BLaER1 (cell line): ENCODE data around the gene YARS2.

Experiments
- H3K27ac ChIP-seq: shearing (Covaris generic); formaldehyde crosslinking; 2 replicates; pipeline ENCODE4 v1.8.1; 2022
- H3K27me3 ChIP-seq: shearing (Covaris generic); formaldehyde crosslinking; 2 replicates; pipeline ENCODE4 v1.8.1; 2022
- H3K36me3 ChIP-seq: shearing (Covaris generic); formaldehyde crosslinking; 2 replicates; pipeline ENCODE4 v1.8.1; 2022
- H3K4me1 ChIP-seq: shearing (Covaris generic); formaldehyde crosslinking; 2 replicates; pipeline ENCODE4 v1.8.1; 2022
- H3K4me2 ChIP-seq: shearing (Covaris generic); formaldehyde crosslinking; 2 replicates; pipeline ENCODE4 v1.8.1; 2022
- H3K4me3 ChIP-seq: shearing (Covaris generic); formaldehyde crosslinking; 2 replicates; pipeline ENCODE4 v1.8.1; 2022
- H3K9ac ChIP-seq: shearing (Covaris generic); formaldehyde crosslinking; 2 replicates; pipeline ENCODE4 v1.8.1; 2022
- H3K9me3 ChIP-seq: shearing (Covaris generic); formaldehyde crosslinking; 2 replicates; pipeline ENCODE4 v1.8.1; 2022
- H4K20me1 ChIP-seq: shearing (Covaris generic); formaldehyde crosslinking; 2 replicates; pipeline ENCODE4 v1.8.1; 2022
- Cebpa-rat ChIP-seq: shearing (Covaris generic); IDR thresholded peaks from 2 replicates; pipeline ENCODE4 v1.8.1; 2022

The YARS2 gene

DNA sequence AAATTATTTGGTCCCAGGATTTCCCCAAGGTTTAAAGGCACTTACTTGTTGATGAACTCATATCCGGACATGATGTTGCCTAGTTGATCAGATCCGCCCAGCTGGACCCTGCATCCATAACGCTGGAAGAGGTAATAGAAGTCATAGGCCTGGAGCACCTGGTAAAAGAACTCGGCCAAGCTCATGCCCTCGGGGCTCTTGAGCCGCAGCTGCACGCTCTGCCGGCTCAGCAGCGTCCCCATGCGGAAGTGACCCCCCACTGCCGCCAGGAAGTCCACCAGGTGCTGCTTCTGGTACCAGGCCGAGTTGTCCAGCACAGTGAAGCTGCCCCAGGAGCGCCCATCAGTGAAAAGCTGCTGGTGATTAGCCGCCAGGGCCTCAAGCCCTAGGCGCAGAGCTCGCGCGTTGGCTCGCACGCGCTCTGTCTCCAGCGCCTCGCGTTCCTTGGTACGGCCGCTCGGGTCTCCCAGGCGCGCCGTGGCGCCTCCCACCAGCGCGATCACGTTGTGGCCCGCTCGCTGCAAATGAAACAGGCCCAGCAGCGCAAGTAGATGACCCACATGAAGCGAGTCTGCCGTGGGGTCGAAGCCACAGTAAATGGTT lies 545 bp downstream of the YARS2 start:
- Histone ChIP-seq H3K36me3 (peaks cover 33% of the 10 kb centered on the region), H3K4me3 (peak overlapping the region; percentile 97), H4K20me1 (peaks cover 9% of the 10 kb centered on the region; the same call in 1 of the 2 replicates), H3K27me3 (no peaks in the 10 kb centered on the region), H3K27ac (peak overlapping the region; percentile 96), H3K4me1 (peaks cover 22% of the 10 kb centered on the region), H3K9ac (peak overlapping the region; percentile 96), H3K4me2 (peak overlapping the region; percentile 90), H3K9me3 (no peaks in the 10 kb centered on the region)
- TF ChIP-seq Cebpa-rat: no peak

GRCh38 chr12:32754111-32754510 lies 1.6 kb downstream of the YARS2 start:
- Histone ChIP-seq H3K9ac (peak overlapping the region; percentile 96), H3K4me3 (peak overlapping the region; percentile 97), H3K4me2 (peak overlapping the region; percentile 90), H3K27me3 (no peaks in the 10 kb centered on the region), H3K9me3 (no peaks in the 10 kb centered on the region), H4K20me1 (peaks cover 9% of the 10 kb centered on the region; the same call in 1 of the 2 replicates), H3K36me3 (peaks cover 44% of the 10 kb centered on the region), H3K4me1 (peaks cover 22% of the 10 kb centered on the region), H3K27ac (peak overlapping the region; percentile 96)
- TF ChIP-seq Cebpa-rat: no peak

DNA sequence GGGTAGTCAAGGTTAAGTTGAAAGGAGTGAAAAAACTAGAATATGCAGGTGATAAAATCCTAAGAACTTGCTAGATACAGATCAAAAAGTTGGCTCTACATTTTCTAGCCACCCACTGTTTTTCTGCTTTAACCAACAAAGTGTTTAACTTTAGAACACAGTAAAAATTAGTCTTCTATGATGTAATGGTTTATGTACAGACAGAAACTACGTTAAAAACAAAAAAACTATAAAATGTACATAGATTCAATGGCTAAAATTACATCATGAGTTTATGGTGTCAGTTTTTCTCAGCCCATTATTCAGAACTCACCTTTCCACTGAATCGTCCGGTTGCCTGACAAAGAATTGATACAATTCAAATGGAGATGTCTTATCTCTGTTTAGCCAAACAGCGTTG lies 2.1 kb downstream of the YARS2 start:
- H3K36me3 ChIP-seq: peaks cover 49% of the 10 kb centered on the region
- H4K20me1 ChIP-seq: peaks cover 14% of the 10 kb centered on the region; the same call in 1 of the 2 replicates
- no peaks in the 10 kb centered on the region for H3K9me3 ChIP-seq
- H3K9ac ChIP-seq: peak overlapping the region; percentile 96
- H3K27me3 ChIP-seq: no peaks in the 10 kb centered on the region
- H3K4me2 ChIP-seq: peak overlapping the region; percentile 90
- H3K4me1 ChIP-seq: peaks cover 22% of the 10 kb centered on the region
- TF ChIP-seq Cebpa-rat: no peak
- H3K4me3 ChIP-seq: peak overlapping the region; percentile 97
- peak overlapping the region; percentile 96; the same call in 1 of the 2 replicates for H3K27ac ChIP-seq

- Histone ChIP-seq H3K9ac (no peak overlapping the region), H3K4me1 (no peaks in the 10 kb centered on the region), H3K27ac (no peak overlapping the region), H3K4me2 (no peak overlapping the region), H3K4me3 (no peak overlapping the region), H3K27me3 (no peaks in the 10 kb centered on the region), H3K9me3 (no peaks in the 10 kb centered on the region), H3K36me3 (peaks cover 95% of the 10 kb centered on the region), H4K20me1 (peaks cover 62% of the 10 kb centered on the region)
- no peak for TF ChIP-seq Cebpa-rat
These were observed 12.4 kb downstream of the YARS2 start for GRCh38 chr12:32743264-32743663.

DNA sequence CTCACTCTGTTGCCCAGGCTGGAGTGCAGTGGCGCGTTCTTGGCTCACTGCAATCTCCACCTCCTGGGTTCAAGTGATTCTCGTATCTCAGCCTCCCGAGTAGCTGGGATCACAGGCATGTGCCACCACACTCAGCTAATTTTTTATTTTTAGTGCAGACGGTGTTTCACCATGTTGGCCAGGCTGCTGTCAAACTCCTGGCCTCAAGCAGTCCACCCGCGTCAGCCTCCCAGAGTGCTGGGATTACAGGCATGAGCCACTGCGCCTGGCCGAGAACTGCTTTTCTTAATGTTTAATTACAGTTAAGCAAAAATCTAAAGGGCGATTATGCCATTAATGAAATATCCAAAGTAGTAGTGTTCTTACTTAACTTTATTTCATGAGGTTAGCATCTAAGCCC lies 13.6 kb downstream of the YARS2 start:
- peaks cover 93% of the 10 kb centered on the region for H3K36me3 ChIP-seq
- no peak overlapping the region for H3K9ac ChIP-seq
- peaks cover 62% of the 10 kb centered on the region for H4K20me1 ChIP-seq
- H3K27ac ChIP-seq: no peak overlapping the region
- no peaks in the 10 kb centered on the region for H3K27me3 ChIP-seq
- TF ChIP-seq Cebpa-rat: no peak
- H3K4me3 ChIP-seq: no peak overlapping the region
- no peak overlapping the region for H3K4me2 ChIP-seq
- H3K4me1 ChIP-seq: no peaks in the 10 kb centered on the region
- H3K9me3 ChIP-seq: no peaks in the 10 kb centered on the region

DNA sequence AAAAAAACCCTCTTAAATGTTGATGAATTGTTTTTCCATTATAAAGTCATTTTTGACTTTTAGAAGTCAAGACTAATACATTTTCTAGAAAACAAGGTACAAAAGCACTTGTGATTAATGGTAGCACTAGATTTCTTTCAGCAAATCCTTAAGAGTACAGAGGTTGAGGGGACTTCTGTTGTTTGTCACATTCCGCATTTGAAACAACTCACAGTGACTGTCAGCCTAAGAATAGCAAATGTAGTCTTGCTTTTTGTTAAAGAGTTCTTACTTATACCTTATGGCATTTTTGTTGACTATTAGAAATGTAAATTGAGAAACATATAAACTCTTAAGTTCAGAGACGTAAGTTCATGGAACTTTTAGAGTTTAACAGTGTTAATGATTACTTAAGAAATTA lies 16.4 kb downstream of the YARS2 start:
- peaks cover 91% of the 10 kb centered on the region for H3K36me3 ChIP-seq
- no peak overlapping the region for H3K4me3 ChIP-seq
- peaks cover 47% of the 10 kb centered on the region for H4K20me1 ChIP-seq
- H3K9ac ChIP-seq: no peak overlapping the region
- H3K4me2 ChIP-seq: no peak overlapping the region
- no peak overlapping the region for H3K27ac ChIP-seq
- H3K4me1 ChIP-seq: no peaks in the 10 kb centered on the region
- TF ChIP-seq Cebpa-rat: no peak
- H3K9me3 ChIP-seq: no peaks in the 10 kb centered on the region
- H3K27me3 ChIP-seq: no peaks in the 10 kb centered on the region

GRCh38 chr12:32737715-32738114 lies 18.0 kb downstream of the YARS2 start:
- H3K36me3 ChIP-seq: peaks cover 91% of the 10 kb centered on the region

GRCh38 chr12:32736445-32736844 lies 19.3 kb downstream of the YARS2 start:
- Histone ChIP-seq H3K27ac (no peak overlapping the region), H3K4me3 (no peak overlapping the region), H3K36me3 (peaks cover 91% of the 10 kb centered on the region), H3K9ac (no peak overlapping the region), H4K20me1 (peaks cover 33% of the 10 kb centered on the region; the same call in 1 of the 2 replicates), H3K27me3 (no peaks in the 10 kb centered on the region), H3K9me3 (no peaks in the 10 kb centered on the region), H3K4me2 (no peak overlapping the region), H3K4me1 (no peaks in the 10 kb centered on the region)
- no peak for TF ChIP-seq Cebpa-rat

More at GRCh38 chr12:32737715-32738114, 18.0 kb downstream of the YARS2 start:
- no peak overlapping the region for H3K9ac ChIP-seq
- H3K27me3 ChIP-seq: no peaks in the 10 kb centered on the region
- no peak overlapping the region for H3K4me2 ChIP-seq
- no peaks in the 10 kb centered on the region for H3K4me1 ChIP-seq
- H3K27ac ChIP-seq: no peak overlapping the region
- no peak for TF ChIP-seq Cebpa-rat
- no peaks in the 10 kb centered on the region for H3K9me3 ChIP-seq
- no peak overlapping the region for H3K4me3 ChIP-seq
- peaks cover 39% of the 10 kb centered on the region; the same call in 1 of the 2 replicates for H4K20me1 ChIP-seq

- Histone ChIP-seq H3K9ac (no peak overlapping the region), H3K27ac (no peak overlapping the region), H3K36me3 (peaks cover 90% of the 10 kb centered on the region)
These were observed 20.7 kb downstream of the YARS2 start for GRCh38 chr12:32734952-32735351.

GRCh38 chr12:32727237-32727636 lies 28.5 kb downstream of the YARS2 start:
- H3K36me3 ChIP-seq: peaks cover 92% of the 10 kb centered on the region

More at GRCh38 chr12:32734952-32735351, 20.7 kb downstream of the YARS2 start:
- peaks cover 29% of the 10 kb centered on the region; the same call in 1 of the 2 replicates for H4K20me1 ChIP-seq
- H3K4me3 ChIP-seq: no peak overlapping the region
- TF ChIP-seq Cebpa-rat: no peak
- H3K27me3 ChIP-seq: no peaks in the 10 kb centered on the region
- H3K9me3 ChIP-seq: no peaks in the 10 kb centered on the region
- H3K4me1 ChIP-seq: no peaks in the 10 kb centered on the region
- H3K4me2 ChIP-seq: no peak overlapping the region

More at GRCh38 chr12:32727237-32727636, 28.5 kb downstream of the YARS2 start:
- Histone ChIP-seq H3K4me3 (no peak overlapping the region), H3K4me2 (no peak overlapping the region), H3K9me3 (no peaks in the 10 kb centered on the region), H3K27me3 (no peaks in the 10 kb centered on the region), H4K20me1 (0 out of 2 replicates have a peak, but pooled peaks cover 2% of the 10 kb centered on the region), H3K27ac (no peak overlapping the region), H3K9ac (no peak overlapping the region), H3K4me1 (no peaks in the 10 kb centered on the region)
- no peak for TF ChIP-seq Cebpa-rat
